Pancreas (tissue), 10 donors: ENCODE measurements around the gene CCDC138. TPM values are rescaled to one million over a fixed set of nuclear protein-coding genes. Genes with fewer than 3 reads are reported as not detected.

Experiments
- ATAC-seq, 4 donors: fragments of 200-7000 bp; cut with Tn5 transposase; one replicate each; pipeline versions ENCODE4 v1.8.0 to v1.9.1; 2020; ENCODE audit warnings: mild to moderate bottlenecking in 4 of 4, moderate library complexity in 4 of 4
- DNase-seq, 6 donors: peaks; one replicate each; pipeline ENCODE4 v3.0.0-alpha.2; 2020
- FAIRE-seq: peaks from 2 replicates; lab custom pipeline; 2012; peaks lifted over from hg19 to GRCh38; lab: Jason Lieb, UNC
- H3K27ac ChIP-seq, 4 donors: fragments of 200-600 bp; sonication (generic); 1 replicate in 3 of 4; 2 replicates in 1 of 4; pipeline versions ENCODE4 v1.5.0 to v1.8.0; 2020
- H3K27me3 ChIP-seq, 4 donors: fragments of 200-600 bp; one replicate each; pipeline ENCODE4 v1.8.0; 2021
- H3K36me3 ChIP-seq, 3 donors: fragments of 200-600 bp; sonication (generic) in 1 of 3; one replicate each; pipeline versions ENCODE4 v1.5.0 to v1.8.0; 2020 to 2021
- H3K4me1 ChIP-seq, 3 donors: fragments of 200-600 bp; one replicate each; pipeline ENCODE4 v1.8.0; 2021
- H3K4me3 ChIP-seq, 4 donors: fragments of 200-600 bp; sonication (generic) in 2 of 4; one replicate each; pipeline versions ENCODE4 v1.5.0 to v1.8.0; 2020 to 2021
- H3K9me3 ChIP-seq, 4 donors: fragments of 200-600 bp; one replicate each; pipeline ENCODE4 v1.8.0; 2021
- CTCF ChIP-seq, 4 donors: fragments of 200-600 bp; sonication (generic) in 3 of 4; IDR thresholded peaks; one replicate each; pipeline versions ENCODE4 v1.5.0 to v1.8.0; 2021; ENCODE audit warnings: antibody characterized with exemption in 4 of 4
- WGBS, 2 donors: extraction: QIAGEN DNeasy Blood & Tissue Kit; methylation state at CpG; one replicate each; pipeline ENCODE4 v1.1.7; 2013; 5-methylcytosine and 5-hydroxymethylcytosine counted together
- intact Hi-C, 3 donors: fragments of 100-400 bp; cut with DNase I; formaldehyde crosslinking; loops; one replicate each; pipeline versions ENCODE4 v1.11.1 to v1.14.2; 2022
- polyA plus RNA-seq, 2 donors: library from polyadenylated mRNA; stranded (reverse); fragments of 200-250 nt; gene quantifications; one replicate each; pipeline ENCODE4 v1.2.3, GENCODE V29; 2013
- total RNA-seq, 6 donors: library from RNA; stranded (reverse); fragmentation: NEBNext Ultra II Directional in 4 of 6; extraction: Animal tissue kit (Norgen Biotek cat#: 25700) in 4 of 6; gene quantifications; one replicate each; pipeline versions ENCODE4 v1.2.1 to v1.2.4, GENCODE V29; 2021 to 2023
- donor health status: healthy with polysubstance abuse.
- donor health status: DM: no; HTN: no; CAD: no; lungs with moderate emphysema.
- donor health status: DM: no; HTN: no; CAD: no.
- donor health status: control.
- donor health status: control.
- donor health status: Bipolar disorder and iron deficiency.
- donor health status: DM: yes; HTN: yes; CAD: no.
- donor health status: DM: no; HTN: no; CAD: no.
- donor health status: DM: no; HTN: no; CAD: no.
- donor health status: DM: yes; HTN: yes; CAD: no.

The CCDC138 gene
- total and polyA plus RNA-seq, 8 donors = 0.72 to 2.0 (median 1.6) TPM

DNA sequence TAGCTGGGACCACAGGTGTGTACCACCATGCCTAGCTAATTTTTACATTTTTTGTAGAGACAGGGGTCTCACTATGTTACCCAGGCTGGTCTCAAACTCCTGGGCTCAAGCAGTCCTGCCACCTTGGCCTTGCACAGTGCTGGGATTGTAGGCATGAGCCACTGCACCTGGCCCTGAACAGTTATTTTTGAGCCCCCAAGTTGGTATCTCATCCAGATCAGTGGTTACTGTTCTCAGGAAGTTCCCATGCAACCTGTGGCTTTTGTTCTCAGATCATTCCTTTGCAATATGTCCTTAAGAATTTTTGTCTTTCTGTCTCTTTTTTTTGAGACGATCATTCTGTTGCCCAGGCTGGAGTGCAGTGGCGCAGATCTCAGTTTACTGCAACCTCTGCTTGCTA, 7.7 kb upstream of the CCDC138 start:
- TF ChIP-seq CTCF (IDR thresholded peaks at IDR 0.05) = no peak
- WGBS, 2 donors = 74 to 94% methylated on average over 2 of the region's 2 CpGs
- FAIRE-seq = no peak
- Histone ChIP-seq H3K36me3 (peaks cover 8 to 49% (median 16%) of the 10 kb centered on the region in 3 donors), H3K4me1 (no peaks in the 10 kb centered on the region), H3K27ac (no peak overlapping the region), H3K9me3 (no peaks in the 10 kb centered on the region), H3K4me3 (no peak overlapping the region), H3K27me3 (no peaks in the 10 kb centered on the region)
- intact Hi-C loops = no loop called here
- no peak for ATAC-seq
- DNase-seq = no peak

- 0 to 2% methylated on average over 1 of the region's 1 CpG for WGBS, 2 donors
- Histone ChIP-seq H3K9me3 (no peaks in the 10 kb centered on the region), H3K4me1 (no peaks in the 10 kb centered on the region), H3K4me3 (peak overlapping the region; percentile 70 to 93 (median 74)), H3K27ac (peak overlapping the region in 2 of 4 donors; percentile 69 to 76), H3K27me3 (no peaks in the 10 kb centered on the region), H3K36me3 (peaks cover 8 to 25% (median 14%) of the 10 kb centered on the region in 3 donors)
- no peak for DNase-seq
- intact Hi-C loops = no loop called here
- no peak for FAIRE-seq
- TF ChIP-seq CTCF (IDR thresholded peaks at IDR 0.05) = no peak
- ATAC-seq = no peak
These were observed 590 bp upstream of the CCDC138 start for GRCh38 chr2:108786008-108786353.

DNA sequence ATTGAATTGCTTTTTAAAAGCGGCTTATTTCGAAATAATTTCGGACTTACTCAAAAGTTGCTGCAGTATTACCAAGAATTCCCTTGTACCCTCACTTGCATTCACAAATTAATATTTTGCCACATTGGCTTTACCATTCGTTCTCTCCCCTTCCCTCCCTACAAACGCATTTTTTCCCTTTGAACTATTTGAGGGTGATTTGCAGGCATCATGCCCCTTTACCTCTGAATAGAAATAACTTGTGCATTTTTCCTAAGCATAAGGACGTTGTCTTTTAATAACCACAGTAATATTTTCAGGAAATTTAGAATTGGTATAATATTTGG, 608 bp downstream of the CCDC138 start:
- peak overlapping the region in 1 of 4 donors; percentile 76 for H3K27ac ChIP-seq
- intact Hi-C loops = no loop called here
- DNase-seq = no peak
- no peak for FAIRE-seq
- TF ChIP-seq CTCF (IDR thresholded peaks at IDR 0.05) = no peak
- 1 to 3% methylated on average over 6 of the region's 6 CpGs for WGBS, 2 donors
- H3K4me1 ChIP-seq = no peaks in the 10 kb centered on the region
- ATAC-seq = no peak
- H3K4me3 ChIP-seq = peak overlapping the region; percentile 70 to 93 (median 74)
- no peaks in the 10 kb centered on the region for H3K9me3 ChIP-seq
- H3K36me3 ChIP-seq = peaks cover 8 to 21% (median 13%) of the 10 kb centered on the region in 3 donors
- H3K27me3 ChIP-seq = no peaks in the 10 kb centered on the region

- no peaks in the 10 kb centered on the region for H3K4me1 ChIP-seq
- H3K36me3 ChIP-seq = no peaks in the 10 kb centered on the region
- no peaks in the 10 kb centered on the region for H3K9me3 ChIP-seq
- H3K27ac ChIP-seq = no peak overlapping the region
- intact Hi-C loops = no loop called here
- no peak for TF ChIP-seq CTCF (IDR thresholded peaks at IDR 0.05)
- H3K4me3 ChIP-seq = no peak overlapping the region
- FAIRE-seq (no peak), DNase-seq (no peak), ATAC-seq (no peak)
- WGBS, 2 donors = 91 to 95% methylated on average over 7 of the region's 7 CpGs
- H3K27me3 ChIP-seq = no peaks in the 10 kb centered on the region
These were observed 16.6 kb downstream of the CCDC138 start for GRCh38 chr2:108803045-108803736.

GRCh38 chr2:108805032-108805431, 18.5 kb downstream of the CCDC138 start:
- 32 to 41% methylated on average over 1 of the region's 1 CpG for WGBS, 2 donors
- FAIRE-seq (no peak), ATAC-seq (no peak), DNase-seq (no peak)
- TF ChIP-seq CTCF (IDR thresholded peaks at IDR 0.05) = no peak
- H3K27ac ChIP-seq = no peak overlapping the region
- no peaks in the 10 kb centered on the region for H3K4me1 ChIP-seq
- peaks cover 0 to 2% (median 0%) of the 10 kb centered on the region in 4 donors for H3K9me3 ChIP-seq
- H3K4me3 ChIP-seq = no peak overlapping the region
- H3K36me3 ChIP-seq = no peaks in the 10 kb centered on the region
- no peaks in the 10 kb centered on the region for H3K27me3 ChIP-seq
- intact Hi-C loops = no loop called here
